A549 treated with DMSO at 1 μM for 4 hours (cell line): ENCODE data around the gene DAGLA. TPM values are rescaled to one million over a fixed set of nuclear protein-coding genes. Genes with fewer than 3 reads are reported as not detected.

Source experiments
- total RNA-seq: library from RNA; stranded (reverse); fragments of 200-300 nt; extraction: Qiagen RNA extraction; gene quantifications from 5 replicates; pipeline ENCODE4 v1.2.3, GENCODE V29; 2022; ENCODE audit warnings: low read depth

DAGLA gene
- total RNA-seq: 4.3 to 6.7 TPM (median 6.1 TPM) in 5 replicates

DNA sequence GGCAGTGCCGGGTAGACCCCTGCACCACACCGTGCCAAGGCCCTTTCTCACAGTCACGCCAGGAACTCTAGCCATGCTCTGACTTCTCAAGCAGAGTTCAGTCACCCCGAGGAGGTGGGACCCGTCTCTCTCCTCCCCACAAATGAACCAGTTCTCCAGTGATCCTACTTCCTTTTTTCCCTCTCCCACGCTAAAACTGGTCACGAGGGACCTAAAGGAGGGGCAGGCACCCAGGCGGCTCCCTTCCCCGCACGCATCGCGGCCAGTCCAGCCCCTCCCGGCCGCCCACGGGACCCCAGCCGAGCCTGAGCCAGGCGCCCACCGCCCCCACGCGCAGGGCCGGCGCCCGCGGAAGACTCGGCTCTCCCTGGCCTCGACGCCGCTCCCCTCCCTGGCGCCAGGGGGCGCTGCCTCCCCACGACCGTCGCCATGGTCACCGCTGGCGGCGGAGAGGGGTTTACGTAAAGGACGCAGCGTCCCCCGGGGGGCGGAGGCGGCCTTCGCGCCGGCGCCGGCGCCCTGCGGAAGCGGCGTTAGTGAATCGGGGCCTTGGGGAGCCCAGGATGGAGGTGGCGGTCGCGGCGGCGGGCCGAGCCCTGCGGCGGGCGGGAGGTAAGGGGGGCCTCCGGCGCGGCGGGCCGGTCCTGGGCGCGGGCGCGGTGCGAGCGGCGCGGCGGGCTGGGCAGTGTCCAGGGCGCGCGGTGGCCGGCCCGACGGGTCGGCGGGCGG lies at the start of gene DAGLA:
DAGLA (plus strand) TSS at position 499 of the 729 bp plus-strand sequence. CDS start 39,765 bp downstream, outside the sequence.

GRCh38 chr11:61752117-61752924 lies 72.1 kb downstream of the DAGLA start, which contains the start of gene MYRF:
Gene MYRF, plus strand, starts transcription at chr11:61752636. Its CDS starts 109 bp downstream, at chr11:61752745.

GRCh38 chr11:61792310-61793082 lies 112.3 kb downstream of the DAGLA start, which contains the start of the genes FEN1 and TMEM258:
Gene FEN1, plus strand, starts transcription at chr11:61792911. Its CDS starts 2,451 bp downstream, at chr11:61795362.
Gene TMEM258, minus strand, starts transcription at chr11:61792599. Its CDS starts 41 bp downstream, at chr11:61792558.

Other genes starting within 250 kb of the DAGLA start
- 0.10 to 0.23 TPM (median 0.14 TPM) in 5 replicates for gene LRRC10B, start 171.6 kb upstream of the DAGLA start, total RNA-seq
- gene SYT7, start 99.3 kb upstream of the DAGLA start, total RNA-seq: 0.92 to 1.2 TPM (median 1.1 TPM) in 5 replicates
- 16.3 to 22.1 TPM (median 20.9 TPM) in 5 replicates for gene MYRF, start 72.2 kb downstream of the DAGLA start, total RNA-seq
- gene TMEM258, start 112.2 kb downstream of the DAGLA start, total RNA-seq: 200 to 282 TPM (median 216 TPM) in 5 replicates
- gene FEN1, start 112.5 kb downstream of the DAGLA start, total RNA-seq: 105 to 115 TPM (median 109 TPM) in 5 replicates
- 126 to 169 TPM (median 143 TPM) in 5 replicates for gene FADS1, start 136.6 kb downstream of the DAGLA start, total RNA-seq
- gene FADS2, start 147.9 kb downstream of the DAGLA start, total RNA-seq: 259 to 325 TPM (median 293 TPM) in 5 replicates
- 37.3 to 56.8 TPM (median 48.5 TPM) in 5 replicates for gene FADS3, start 211.2 kb downstream of the DAGLA start, total RNA-seq
- gene RAB3IL1, start 237.2 kb downstream of the DAGLA start, total RNA-seq: 9.9 to 13.9 TPM (median 10.2 TPM) in 5 replicates